ENCODE data around the gene DAGLA.

DAGLA gene

GRCh38 chr11:61706452-61707400, 26.5 kb downstream of the DAGLA start:
- H2AK5ac ChIP-seq (ENCODE audit: low read depth, low read length): peak overlapping the region; percentile 68
- H3K27me3 ChIP-seq (ENCODE audit: control insufficient read depth in 3 of 3, insufficient read depth in 3 of 3, low read depth in 1 of 3, low read length in 3 of 3): no peaks in the 10 kb centered on the region
- peak overlapping the region; percentile 59 for H3K18ac ChIP-seq (ENCODE audit: low read length)
- H3K4me3 ChIP-seq (ENCODE audit: low read length in 2 of 2): no peak overlapping the region
- H3K79me1 ChIP-seq (ENCODE audit: low read depth, low read length): no peaks in the 10 kb centered on the region
- no peak overlapping the region for H3K27ac ChIP-seq (replicated peaks; ENCODE audit: low read length)
- H2BK120ac ChIP-seq (ENCODE audit: low read depth, low read length): peak overlapping the region; percentile 78
- H3K14ac ChIP-seq (ENCODE audit: low read length): peak overlapping the region; percentile 47
- H3K9me3 ChIP-seq (replicated peaks in 1 of 2; ENCODE audit: control insufficient read depth in 2 of 2, insufficient read depth in 1 of 2, low read depth in 1 of 2, low read length in 2 of 2): no peaks in the 10 kb centered on the region
- no peak overlapping the region for H3K4ac ChIP-seq (ENCODE audit: low read length)
- H2BK5ac ChIP-seq (ENCODE audit: low read length): peak overlapping the region; percentile 42
- no peak overlapping the region for H2BK12ac ChIP-seq (ENCODE audit: low read length)
- peak overlapping the region; percentile 12 for H3K9ac ChIP-seq (ENCODE audit: low read depth, low read length, poor library complexity)
- no peak overlapping the region for H3K4me2 ChIP-seq (ENCODE audit: insufficient read depth, low read length, poor library complexity, severe bottlenecking)
- H2AFZ ChIP-seq (ENCODE audit: low read length): no peak overlapping the region
- H3K23ac ChIP-seq (ENCODE audit: low read depth, low read length, poor library complexity): peak overlapping the region; percentile 52
- peak overlapping the region; percentile 9 for H4K8ac ChIP-seq (ENCODE audit: low read depth, low read length)
- DNase-seq (ENCODE audit: low spot score): no peak
- H3K4me1 ChIP-seq (ENCODE audit: control insufficient read depth in 2 of 2, insufficient read depth in 1 of 2, low read depth in 1 of 2, low read length in 2 of 2): peaks cover 0 to 4% of the 10 kb centered on the region in 2 donors
- H3K36me3 ChIP-seq (replicated peaks in 1 of 2; ENCODE audit: control insufficient read depth in 2 of 2, insufficient read depth in 2 of 2, low read length in 2 of 2): no peaks in the 10 kb centered on the region
- H4K91ac ChIP-seq (ENCODE audit: low read depth, low read length, poor library complexity): no peak overlapping the region
- WGBS, 2 donors (ENCODE audit: extremely low coverage in 2 of 2, insufficient read length in 2 of 2, insufficient replicate concordance in 1 of 2): no CpG with 5 or more reads among the region's 27 CpGs
- peak overlapping the region; percentile 45 for H2BK15ac ChIP-seq (ENCODE audit: low read length)

GRCh38 chr11:61707574-61707973, 27.4 kb downstream of the DAGLA start:
- no peak overlapping the region for H3K4me3 ChIP-seq (ENCODE audit: low read length in 2 of 2)
- no peak overlapping the region for H2BK12ac ChIP-seq (ENCODE audit: low read length)
- no peak overlapping the region for H3K4me2 ChIP-seq (ENCODE audit: insufficient read depth, low read length, poor library complexity, severe bottlenecking)
- H3K4me1 ChIP-seq (ENCODE audit: control insufficient read depth in 2 of 2, insufficient read depth in 1 of 2, low read depth in 1 of 2, low read length in 2 of 2): peaks cover 2 to 8% of the 10 kb centered on the region in 2 donors
- no peak overlapping the region for H3K14ac ChIP-seq (ENCODE audit: low read length)
- H3K9ac ChIP-seq (ENCODE audit: low read depth, low read length, poor library complexity): peak overlapping the region; percentile 54
- H3K4ac ChIP-seq (ENCODE audit: low read length): no peak overlapping the region
- no peaks in the 10 kb centered on the region for H3K9me3 ChIP-seq (replicated peaks in 1 of 2; ENCODE audit: control insufficient read depth in 2 of 2, insufficient read depth in 1 of 2, low read depth in 1 of 2, low read length in 2 of 2)
- no peak for DNase-seq (ENCODE audit: low spot score)
- no peaks in the 10 kb centered on the region for H3K27me3 ChIP-seq (ENCODE audit: control insufficient read depth in 3 of 3, insufficient read depth in 3 of 3, low read depth in 1 of 3, low read length in 3 of 3)
- H2BK15ac ChIP-seq (ENCODE audit: low read length): peak overlapping the region; percentile 45
- WGBS, 2 donors (ENCODE audit: extremely low coverage in 2 of 2, insufficient read length in 2 of 2, insufficient replicate concordance in 1 of 2): no CpG with 5 or more reads among the region's 9 CpGs
- no peak overlapping the region for H3K23ac ChIP-seq (ENCODE audit: low read depth, low read length, poor library complexity)
- peak overlapping the region; percentile 78 for H2BK120ac ChIP-seq (ENCODE audit: low read depth, low read length)
- no peak overlapping the region for H4K8ac ChIP-seq (ENCODE audit: low read depth, low read length)
- H3K79me1 ChIP-seq (ENCODE audit: low read depth, low read length): no peaks in the 10 kb centered on the region
- H2AFZ ChIP-seq (ENCODE audit: low read length): no peak overlapping the region
- H2BK5ac ChIP-seq (ENCODE audit: low read length): peak overlapping the region; percentile 42
- H4K91ac ChIP-seq (ENCODE audit: low read depth, low read length, poor library complexity): no peak overlapping the region
- peak overlapping the region; percentile 74 for H3K18ac ChIP-seq (ENCODE audit: low read length)
- H3K36me3 ChIP-seq (replicated peaks in 1 of 2; ENCODE audit: control insufficient read depth in 2 of 2, insufficient read depth in 2 of 2, low read length in 2 of 2): no peaks in the 10 kb centered on the region
- no peak overlapping the region for H3K27ac ChIP-seq (replicated peaks; ENCODE audit: low read length)
- H2AK5ac ChIP-seq (ENCODE audit: low read depth, low read length): peak overlapping the region; percentile 15

GRCh38 chr11:61709110-61709509, 28.9 kb downstream of the DAGLA start:
- no peaks in the 10 kb centered on the region for H3K79me1 ChIP-seq (ENCODE audit: low read depth, low read length)
- no peak overlapping the region for H3K9ac ChIP-seq (ENCODE audit: low read depth, low read length, poor library complexity)
- H4K91ac ChIP-seq (ENCODE audit: low read depth, low read length, poor library complexity): no peak overlapping the region
- H3K14ac ChIP-seq (ENCODE audit: low read length): no peak overlapping the region
- H3K36me3 ChIP-seq (replicated peaks in 1 of 2; ENCODE audit: control insufficient read depth in 2 of 2, insufficient read depth in 2 of 2, low read length in 2 of 2): no peaks in the 10 kb centered on the region
- H3K27ac ChIP-seq (replicated peaks; ENCODE audit: low read length): no peak overlapping the region
- H2BK120ac ChIP-seq (ENCODE audit: low read depth, low read length): no peak overlapping the region
- H2BK15ac ChIP-seq (ENCODE audit: low read length): no peak overlapping the region
- no peaks in the 10 kb centered on the region for H3K9me3 ChIP-seq (replicated peaks in 1 of 2; ENCODE audit: control insufficient read depth in 2 of 2, insufficient read depth in 1 of 2, low read depth in 1 of 2, low read length in 2 of 2)
- H3K4me3 ChIP-seq (ENCODE audit: low read length in 2 of 2): no peak overlapping the region
- no peak overlapping the region for H3K4me2 ChIP-seq (ENCODE audit: insufficient read depth, low read length, poor library complexity, severe bottlenecking)
- DNase-seq (ENCODE audit: low spot score): no peak
- H3K4me1 ChIP-seq (ENCODE audit: control insufficient read depth in 2 of 2, insufficient read depth in 1 of 2, low read depth in 1 of 2, low read length in 2 of 2): peaks cover 7 to 14% of the 10 kb centered on the region in 2 donors
- no peak overlapping the region for H3K4ac ChIP-seq (ENCODE audit: low read length)
- no peak overlapping the region for H4K8ac ChIP-seq (ENCODE audit: low read depth, low read length)
- H2BK12ac ChIP-seq (ENCODE audit: low read length): no peak overlapping the region
- no CpG with 5 or more reads among the region's 7 CpGs for WGBS, 2 donors (ENCODE audit: extremely low coverage in 2 of 2, insufficient read length in 2 of 2, insufficient replicate concordance in 1 of 2)
- H2AK5ac ChIP-seq (ENCODE audit: low read depth, low read length): no peak overlapping the region
- no peak overlapping the region for H2AFZ ChIP-seq (ENCODE audit: low read length)
- no peaks in the 10 kb centered on the region for H3K27me3 ChIP-seq (ENCODE audit: control insufficient read depth in 3 of 3, insufficient read depth in 3 of 3, low read depth in 1 of 3, low read length in 3 of 3)
- no peak overlapping the region for H2BK5ac ChIP-seq (ENCODE audit: low read length)
- no peak overlapping the region for H3K18ac ChIP-seq (ENCODE audit: low read length)
- no peak overlapping the region for H3K23ac ChIP-seq (ENCODE audit: low read depth, low read length, poor library complexity)

DNA sequence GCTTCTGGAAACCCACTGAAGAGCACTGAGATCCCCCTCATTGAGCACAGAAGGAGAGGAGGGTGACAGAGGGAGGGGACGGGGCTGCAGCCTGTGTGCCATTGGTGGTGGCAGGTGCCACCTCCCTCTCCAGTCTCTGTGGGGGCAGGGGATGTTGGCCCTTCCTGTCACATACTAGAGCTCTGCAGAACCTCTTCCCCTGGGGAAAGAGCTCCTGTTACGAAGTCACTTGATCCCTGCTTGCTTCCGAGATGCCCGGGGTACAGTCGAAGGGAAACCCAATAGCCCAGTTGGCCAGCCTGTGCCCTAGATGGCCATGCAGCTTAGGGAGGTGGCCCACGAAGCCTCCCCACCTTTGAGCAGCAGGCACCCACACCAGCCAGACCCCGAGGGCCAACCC, 29.4 kb downstream of the DAGLA start:
- Histone ChIP-seq H3K27ac (replicated peaks; ENCODE audit: low read length) (no peak overlapping the region), H4K91ac (ENCODE audit: low read depth, low read length, poor library complexity) (no peak overlapping the region), H3K4me3 (ENCODE audit: low read length in 2 of 2) (no peak overlapping the region), H3K9me3 (replicated peaks in 1 of 2; ENCODE audit: control insufficient read depth in 2 of 2, insufficient read depth in 1 of 2, low read depth in 1 of 2, low read length in 2 of 2) (no peaks in the 10 kb centered on the region), H3K4ac (ENCODE audit: low read length) (no peak overlapping the region), H3K18ac (ENCODE audit: low read length) (peak overlapping the region; percentile 65), H2BK12ac (ENCODE audit: low read length) (no peak overlapping the region), H3K4me1 (ENCODE audit: control insufficient read depth in 2 of 2, insufficient read depth in 1 of 2, low read depth in 1 of 2, low read length in 2 of 2) (peaks cover 10 to 19% of the 10 kb centered on the region in 2 donors), H2BK5ac (ENCODE audit: low read length) (no peak overlapping the region), H2BK15ac (ENCODE audit: low read length) (no peak overlapping the region), H3K23ac (ENCODE audit: low read depth, low read length, poor library complexity) (peak overlapping the region; percentile 44), H3K4me2 (ENCODE audit: insufficient read depth, low read length, poor library complexity, severe bottlenecking) (no peak overlapping the region), H2AFZ (ENCODE audit: low read length) (no peak overlapping the region), H3K14ac (ENCODE audit: low read length) (no peak overlapping the region), H3K9ac (ENCODE audit: low read depth, low read length, poor library complexity) (no peak overlapping the region), H2AK5ac (ENCODE audit: low read depth, low read length) (no peak overlapping the region), H3K27me3 (ENCODE audit: control insufficient read depth in 3 of 3, insufficient read depth in 3 of 3, low read depth in 1 of 3, low read length in 3 of 3) (no peaks in the 10 kb centered on the region), H2BK120ac (ENCODE audit: low read depth, low read length) (no peak overlapping the region), H3K79me1 (ENCODE audit: low read depth, low read length) (no peaks in the 10 kb centered on the region), H4K8ac (ENCODE audit: low read depth, low read length) (no peak overlapping the region), H3K36me3 (replicated peaks in 1 of 2; ENCODE audit: control insufficient read depth in 2 of 2, insufficient read depth in 2 of 2, low read length in 2 of 2) (no peaks in the 10 kb centered on the region)
- no peak for DNase-seq (ENCODE audit: low spot score)
- no CpG with 5 or more reads among the region's 7 CpGs for WGBS, 2 donors (ENCODE audit: extremely low coverage in 2 of 2, insufficient read length in 2 of 2, insufficient replicate concordance in 1 of 2)

All from neuronal stem cell (in vitro differentiated cells).